Gastrocnemius medialis (tissue), 4 donors: ENCODE measurements around the gene INSYN2B. TPM values are rescaled to one million over a fixed set of nuclear protein-coding genes. Genes with fewer than 3 reads are reported as not detected.

Experiments used
- ATAC-seq, 2 donors: fragments of 150-250 bp; one replicate each; pipeline ENCODE4 v1.9.1; 2016
- DNase-seq, 2 donors: peaks; one replicate each; pipeline ENCODE4 v3.0.0-alpha.2; 2019
- H3K27ac ChIP-seq, 4 donors: fragments of 200-600 bp; sonication (generic); 1 replicate in 1 of 4; 2 replicates in 3 of 4; pipeline ENCODE4 v1.5.1; 2016 to 2018; ENCODE audit warnings: mild to moderate bottlenecking in 2 of 4, moderate library complexity in 1 of 4
- H3K27me3 ChIP-seq, 3 donors: fragments of 200-600 bp; sonication (generic) in 2 of 3; 1 replicate in 1 of 3; 2 replicates in 2 of 3; pipeline versions ENCODE4 v1.5.1 to v1.6.0; 2016 to 2019; ENCODE audit warnings: mild to moderate bottlenecking in 1 of 3, moderate library complexity in 1 of 3
- H3K36me3 ChIP-seq, 2 donors: fragments of 200-600 bp; sonication (generic) in 1 of 2; one replicate each; pipeline ENCODE4 v1.5.1; 2017 to 2018
- H3K4me1 ChIP-seq, 2 donors: fragments of 200-600 bp; sonication (generic) in 1 of 2; one replicate each; pipeline ENCODE4 v1.5.1; 2016 to 2017; ENCODE audit warnings: mild to moderate bottlenecking in 2 of 2
- H3K4me3 ChIP-seq, 4 donors: fragments of 200-600 bp; sonication (generic) in 3 of 4; 1 replicate in 1 of 4; 2 replicates in 3 of 4; pipeline ENCODE4 v1.5.1; 2016 to 2019; ENCODE audit warnings: mild to moderate bottlenecking in 2 of 4
- H3K9me3 ChIP-seq, 3 donors: fragments of 200-600 bp; sonication (generic) in 2 of 3; 1 replicate in 1 of 3; 2 replicates in 2 of 3; pipeline ENCODE4 v1.5.1; 2016 to 2019
- CTCF ChIP-seq, 5 experiments: fragments of 450-650 bp in 3 of 5; fragments of 200-600 bp in 2 of 5; sonication (generic) in 2 of 5; IDR thresholded peaks in 4 of 5; conservative IDR thresholded peaks in 1 of 5; 1 replicate in 4 of 5; 2 replicates in 1 of 5; pipeline ENCODE4 v1.5.1; 2016 to 2019; ENCODE audit warnings: antibody characterized with exemption in 5 of 5, mild to moderate bottlenecking in 3 of 5, moderate library complexity in 3 of 5
- POLR2A ChIP-seq, 2 donors: fragments of 450-650 bp; IDR thresholded peaks; one replicate each; pipeline ENCODE4 v1.6.1; 2017; ENCODE audit warnings: antibody characterized with exemption in 2 of 2, mild to moderate bottlenecking in 2 of 2, moderate library complexity in 2 of 2
- in situ Hi-C, 4 donors: fragments of 200-750 bp; cut with MboI; loops; one replicate each; pipeline versions ENCODE4 v1.15.0 to v1.8.0; 2017; ENCODE audit warnings: low sequenced_read_pairs in 4 of 4
- intact Hi-C: fragments of 100-400 bp; cut with DNase I; formaldehyde crosslinking; loops from one replicate; pipeline ENCODE4 v1.15.1; 2023; ENCODE audit warnings: low total_unique reads
- total RNA-seq, 4 donors: library from RNA; depleted of rRNA; stranded (reverse); fragments of >200 nt; gene quantifications; one replicate each; pipeline versions ENCODE4 v1.1.0 to v1.2.3, GENCODE V29; 2016

INSYN2B gene
- total RNA-seq, 4 donors from 2014 or later: 0.07 TPM; not detected in 3

GRCh38 chr5:169979871-169980270, 424 bp downstream of the INSYN2B start:
- intact Hi-C loops: no loop called here
- no peak for DNase-seq

GRCh38 chr5:169978714-169979113, 1.6 kb downstream of the INSYN2B start:
- no peak for TF ChIP-seq POLR2A (IDR thresholded peaks at IDR 0.05)
- TF ChIP-seq CTCF (IDR thresholded peaks at IDR 0.05 in 4 of 5, conservative IDR thresholded peaks at IDR 0.05 in 1 of 5): no peak
- ATAC-seq: no peak
- intact Hi-C loops (no loop called here), in situ Hi-C loops (no loop called here)
- Histone ChIP-seq H3K4me1 (no peaks in the 10 kb centered on the region), H3K4me3 (no peak overlapping the region), H3K9me3 (no peaks in the 10 kb centered on the region), H3K27ac (no peak overlapping the region), H3K27me3 (peaks cover 0 to 3% (median 0%) of the 10 kb centered on the region in 3 donors), H3K36me3 (no peaks in the 10 kb centered on the region)
- DNase-seq: no peak

More at GRCh38 chr5:169979871-169980270, 424 bp downstream of the INSYN2B start:
- in situ Hi-C loops: no loop called here
- H3K27me3 ChIP-seq: peaks cover 0 to 3% (median 0%) of the 10 kb centered on the region in 3 donors
- no peaks in the 10 kb centered on the region for H3K4me1 ChIP-seq
- no peak for TF ChIP-seq POLR2A (IDR thresholded peaks at IDR 0.05)
- no peak for TF ChIP-seq CTCF (IDR thresholded peaks at IDR 0.05 in 4 of 5, conservative IDR thresholded peaks at IDR 0.05 in 1 of 5)
- no peak overlapping the region for H3K4me3 ChIP-seq
- no peaks in the 10 kb centered on the region for H3K36me3 ChIP-seq
- no peaks in the 10 kb centered on the region for H3K9me3 ChIP-seq
- no peak for ATAC-seq
- H3K27ac ChIP-seq: no peak overlapping the region

DNA sequence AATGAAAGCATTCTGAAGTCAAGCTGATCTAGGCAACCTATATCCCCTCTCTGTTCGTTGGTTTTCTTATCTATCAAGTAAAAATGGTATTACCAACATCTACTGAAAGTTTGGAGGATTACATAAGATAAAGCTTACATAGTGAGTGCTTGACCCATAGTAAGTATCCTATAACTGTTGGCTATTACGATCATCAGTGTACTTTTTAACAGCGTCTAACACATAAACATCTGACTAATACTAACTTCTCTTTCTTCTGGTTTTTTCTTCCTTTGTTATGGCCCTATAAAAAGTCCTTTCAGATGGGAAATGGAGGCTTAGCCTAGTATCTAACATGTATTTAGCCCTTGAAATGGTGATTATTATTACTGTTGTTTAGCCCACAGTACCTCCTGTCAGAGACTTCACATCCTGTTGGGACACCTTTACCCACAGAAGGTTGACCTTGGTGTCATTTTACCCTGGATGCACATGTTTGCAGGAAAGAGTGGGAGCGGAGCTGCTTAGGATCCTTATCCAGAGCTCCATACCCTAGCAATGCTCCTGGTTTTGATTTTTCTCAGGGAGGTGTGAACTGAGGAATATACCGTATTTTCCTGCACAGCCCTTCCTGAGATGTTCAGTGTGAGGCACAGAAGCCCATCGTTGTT, 6.0 kb downstream of the INSYN2B start:
- H3K9me3 ChIP-seq: no peaks in the 10 kb centered on the region
- TF ChIP-seq CTCF (IDR thresholded peaks at IDR 0.05 in 4 of 5, conservative IDR thresholded peaks at IDR 0.05 in 1 of 5): no peak
- no peak for TF ChIP-seq POLR2A (IDR thresholded peaks at IDR 0.05)
- H3K4me3 ChIP-seq: no peak overlapping the region
- no peak for DNase-seq
- intact Hi-C loops (no loop called here), in situ Hi-C loops (no loop called here)
- H3K36me3 ChIP-seq: no peaks in the 10 kb centered on the region
- H3K27ac ChIP-seq: no peak overlapping the region
- no peak for ATAC-seq
- H3K27me3 ChIP-seq: peaks cover 0 to 3% (median 0%) of the 10 kb centered on the region in 3 donors
- H3K4me1 ChIP-seq: no peaks in the 10 kb centered on the region

DNA sequence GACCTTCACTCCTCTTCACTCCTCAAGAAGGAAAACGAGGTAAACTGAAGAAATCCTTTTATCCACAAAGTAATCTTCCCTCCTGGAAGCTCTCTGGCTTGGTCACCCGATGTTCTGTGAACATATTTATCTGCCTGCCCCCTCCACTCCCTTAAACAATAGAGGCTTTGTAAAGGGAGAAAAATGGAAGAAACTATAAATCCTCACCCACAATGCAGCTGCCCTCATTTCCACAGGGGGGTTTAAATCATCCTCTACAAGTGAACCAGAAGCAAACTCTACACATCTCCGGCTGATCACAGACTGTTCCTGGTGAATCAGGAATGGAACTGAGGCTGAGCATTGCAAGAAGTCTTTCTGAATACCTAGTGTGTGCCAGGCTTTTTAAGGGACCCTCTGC, 7.2 kb downstream of the INSYN2B start:
- intact Hi-C loops: no loop called here
- H3K27ac ChIP-seq: no peak overlapping the region
- in situ Hi-C loops: no loop called here

More for the DNA sequence above, 7.2 kb downstream of the INSYN2B start:
- no peaks in the 10 kb centered on the region for H3K4me1 ChIP-seq
- no peak overlapping the region for H3K4me3 ChIP-seq
- no peak for ATAC-seq
- DNase-seq: no peak
- H3K36me3 ChIP-seq: no peaks in the 10 kb centered on the region
- no peaks in the 10 kb centered on the region for H3K9me3 ChIP-seq
- TF ChIP-seq CTCF (IDR thresholded peaks at IDR 0.05 in 4 of 5, conservative IDR thresholded peaks at IDR 0.05 in 1 of 5): no peak
- no peak for TF ChIP-seq POLR2A (IDR thresholded peaks at IDR 0.05)
- H3K27me3 ChIP-seq: peaks cover 0 to 3% (median 0%) of the 10 kb centered on the region in 3 donors
